Thoracic aorta (tissue), 2 donors: ENCODE results near the gene FOXO3. TPM values are rescaled to one million over a fixed set of nuclear protein-coding genes. Genes with fewer than 3 reads are reported as not detected.
A peak's percentile ranks its signal among the peaks of the same experiment; 100 is the strongest.

ENCODE experiments used
- ATAC-seq: fragments of 150-250 bp; one replicate; pipeline ENCODE4 v1.8.0; 2017; ENCODE audit warnings: low read depth; ENCODE audit not compliant: insufficient number of reproducible peaks, low FRiP score
- DNase-seq: peaks from one replicate; pipeline ENCODE4 v3.0.0-alpha.2; 2020; ENCODE audit warnings: low spot score
- H3K27ac ChIP-seq, 2 donors: fragments of 200-600 bp; sonication (generic); 1 replicate in 1 of 2; 2 replicates in 1 of 2; pipeline ENCODE4 v1.5.1; 2016; ENCODE audit warnings: mild to moderate bottlenecking in 2 of 2, moderate library complexity in 2 of 2
- H3K27me3 ChIP-seq: fragments of 200-600 bp; sonication (generic); replicated peaks from 2 replicates; pipeline ENCODE4 v1.6.0; 2016; ENCODE audit warnings: mild to moderate bottlenecking; ENCODE audit not compliant: insufficient read depth
- H3K36me3 ChIP-seq: fragments of 200-600 bp; sonication (generic); one replicate; pipeline ENCODE4 v1.5.1; 2016
- H3K4me1 ChIP-seq, 2 donors: fragments of 200-600 bp; sonication (generic); 1 replicate in 1 of 2; 2 replicates in 1 of 2; pipeline versions ENCODE4 v1.5.1 to v1.6.0; 2016; ENCODE audit warnings: low read depth in 2 of 2, mild to moderate bottlenecking in 1 of 2; ENCODE audit not compliant: control insufficient read depth in 1 of 2
- H3K4me3 ChIP-seq: fragments of 200-600 bp; sonication (generic); 2 replicates; pipeline ENCODE4 v1.5.1; 2016; ENCODE audit warnings: mild to moderate bottlenecking
- H3K9me3 ChIP-seq: fragments of 200-600 bp; sonication (generic); 2 replicates; pipeline ENCODE4 v1.5.1; 2016
- total RNA-seq, 2 donors: library from RNA; depleted of rRNA; stranded (reverse); fragments of >200 nt; gene quantifications; one replicate each; pipeline versions ENCODE4 v1.1.0 to v1.2.3, GENCODE V29; 2016
- TF ChIP-seq, protein P1 (sequence below): fragments of 200-600 bp; sonication (generic); IDR thresholded peaks from one replicate; pipeline ENCODE4 v1.5.1; 2019; ENCODE audit warnings: antibody characterized with exemption

Gene FOXO3
- total RNA-seq, 2 donors from 2014 or later: 106 to 149 TPM

GRCh38 chr6:108592371-108593337 lies 31.9 kb downstream of the FOXO3 start:
- Histone ChIP-seq H3K4me1 (peaks cover 93 to 100% of the 10 kb centered on the region in 2 donors), H3K27ac (peak overlapping the region; percentile 89 to 90), H3K36me3 (no peaks in the 10 kb centered on the region), H3K9me3 (no peaks in the 10 kb centered on the region), H3K27me3 (no peaks in the 10 kb centered on the region), H3K4me3 (peak overlapping the region; percentile 28)
- TF ChIP-seq, protein P1, sequence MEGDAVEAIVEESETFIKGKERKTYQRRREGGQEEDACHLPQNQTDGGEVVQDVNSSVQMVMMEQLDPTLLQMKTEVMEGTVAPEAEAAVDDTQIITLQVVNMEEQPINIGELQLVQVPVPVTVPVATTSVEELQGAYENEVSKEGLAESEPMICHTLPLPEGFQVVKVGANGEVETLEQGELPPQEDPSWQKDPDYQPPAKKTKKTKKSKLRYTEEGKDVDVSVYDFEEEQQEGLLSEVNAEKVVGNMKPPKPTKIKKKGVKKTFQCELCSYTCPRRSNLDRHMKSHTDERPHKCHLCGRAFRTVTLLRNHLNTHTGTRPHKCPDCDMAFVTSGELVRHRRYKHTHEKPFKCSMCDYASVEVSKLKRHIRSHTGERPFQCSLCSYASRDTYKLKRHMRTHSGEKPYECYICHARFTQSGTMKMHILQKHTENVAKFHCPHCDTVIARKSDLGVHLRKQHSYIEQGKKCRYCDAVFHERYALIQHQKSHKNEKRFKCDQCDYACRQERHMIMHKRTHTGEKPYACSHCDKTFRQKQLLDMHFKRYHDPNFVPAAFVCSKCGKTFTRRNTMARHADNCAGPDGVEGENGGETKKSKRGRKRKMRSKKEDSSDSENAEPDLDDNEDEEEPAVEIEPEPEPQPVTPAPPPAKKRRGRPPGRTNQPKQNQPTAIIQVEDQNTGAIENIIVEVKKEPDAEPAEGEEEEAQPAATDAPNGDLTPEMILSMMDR: no peak
- ATAC-seq (peak; percentile 19), DNase-seq (no peak)

DNA sequence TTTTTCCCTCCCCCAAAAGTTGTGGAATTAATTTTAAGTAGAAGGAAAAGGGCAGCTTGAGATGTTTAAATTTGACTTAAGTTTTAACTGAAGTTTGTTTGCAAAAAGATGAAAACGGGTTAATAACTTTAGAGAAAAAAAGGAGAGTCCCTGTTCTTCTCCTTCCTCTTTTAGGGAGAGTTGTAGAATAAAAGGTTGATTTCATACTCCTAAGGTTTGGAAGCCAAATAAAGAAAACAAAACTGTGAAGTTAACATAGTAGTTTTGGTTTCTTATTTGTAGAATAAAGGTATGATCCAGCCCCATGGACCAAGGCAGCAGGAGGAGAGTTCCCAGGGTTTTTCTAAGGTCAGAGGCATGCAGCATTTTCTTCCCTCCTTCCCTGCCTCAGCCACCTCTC lies 33.4 kb downstream of the FOXO3 start:
- no peak for ATAC-seq
- Histone ChIP-seq H3K9me3 (no peaks in the 10 kb centered on the region), H3K27me3 (no peaks in the 10 kb centered on the region), H3K36me3 (no peaks in the 10 kb centered on the region), H3K4me3 (no peak overlapping the region), H3K4me1 (peaks cover 93 to 100% of the 10 kb centered on the region in 2 donors), H3K27ac (peak overlapping the region; percentile 89 to 90)
- no peak for DNase-seq
- TF ChIP-seq, protein P1: no peak

DNA sequence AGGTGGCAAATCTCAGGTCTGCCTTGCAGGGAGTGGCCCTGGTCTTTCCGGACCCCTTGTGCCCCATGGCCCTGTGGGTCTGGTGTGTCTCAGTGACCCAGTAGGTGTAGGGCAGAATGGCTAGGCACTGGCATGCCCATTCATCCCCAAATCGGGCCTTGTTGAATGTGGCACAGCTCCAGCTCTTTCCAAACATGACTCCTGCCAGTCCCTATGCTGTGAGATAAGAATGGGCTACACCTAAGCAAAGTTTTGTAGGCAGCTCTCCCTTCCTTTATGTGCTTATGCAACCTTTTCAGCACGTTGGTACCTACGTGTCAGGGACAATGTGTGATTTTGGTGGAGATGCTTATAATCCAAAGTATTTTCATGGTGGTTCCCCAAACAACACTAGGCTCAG lies 33.9 kb downstream of the FOXO3 start:
- TF ChIP-seq, protein P1: no peak
- H3K4me3 ChIP-seq: no peak overlapping the region
- no peaks in the 10 kb centered on the region for H3K36me3 ChIP-seq
- ATAC-seq: no peak
- H3K27me3 ChIP-seq: no peaks in the 10 kb centered on the region
- H3K9me3 ChIP-seq: no peaks in the 10 kb centered on the region
- DNase-seq: peak; percentile 30
- H3K4me1 ChIP-seq: peaks cover 95 to 100% of the 10 kb centered on the region in 2 donors
- peak overlapping the region; percentile 89 to 90 for H3K27ac ChIP-seq

DNA sequence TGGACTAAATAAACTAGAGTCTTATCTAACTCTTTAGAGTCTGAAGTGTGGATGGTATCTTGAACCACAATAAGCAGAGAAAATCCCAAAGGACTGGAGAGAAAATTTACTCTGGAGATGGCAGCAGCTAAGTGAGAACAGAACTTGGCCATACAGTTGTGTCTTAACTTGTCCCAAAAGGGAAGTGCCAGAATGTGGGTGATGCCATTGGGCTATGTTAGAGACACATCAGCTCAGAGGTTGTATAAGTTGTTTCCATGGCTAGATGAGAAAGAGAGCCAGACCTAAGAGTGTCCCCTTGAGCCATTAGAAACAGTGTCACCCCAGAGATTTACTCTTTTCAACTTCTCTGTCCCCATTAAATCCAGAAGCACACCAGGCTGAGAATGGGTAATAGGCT lies 36.2 kb downstream of the FOXO3 start:
- DNase-seq (no peak), ATAC-seq (no peak)
- TF ChIP-seq, protein P1: no peak
- peaks cover 75 to 87% of the 10 kb centered on the region in 2 donors for H3K4me1 ChIP-seq
- no peak overlapping the region for H3K4me3 ChIP-seq
- peak overlapping the region; percentile 34 to 63 for H3K27ac ChIP-seq
- H3K27me3 ChIP-seq: no peaks in the 10 kb centered on the region
- no peaks in the 10 kb centered on the region for H3K9me3 ChIP-seq
- H3K36me3 ChIP-seq: no peaks in the 10 kb centered on the region

DNA sequence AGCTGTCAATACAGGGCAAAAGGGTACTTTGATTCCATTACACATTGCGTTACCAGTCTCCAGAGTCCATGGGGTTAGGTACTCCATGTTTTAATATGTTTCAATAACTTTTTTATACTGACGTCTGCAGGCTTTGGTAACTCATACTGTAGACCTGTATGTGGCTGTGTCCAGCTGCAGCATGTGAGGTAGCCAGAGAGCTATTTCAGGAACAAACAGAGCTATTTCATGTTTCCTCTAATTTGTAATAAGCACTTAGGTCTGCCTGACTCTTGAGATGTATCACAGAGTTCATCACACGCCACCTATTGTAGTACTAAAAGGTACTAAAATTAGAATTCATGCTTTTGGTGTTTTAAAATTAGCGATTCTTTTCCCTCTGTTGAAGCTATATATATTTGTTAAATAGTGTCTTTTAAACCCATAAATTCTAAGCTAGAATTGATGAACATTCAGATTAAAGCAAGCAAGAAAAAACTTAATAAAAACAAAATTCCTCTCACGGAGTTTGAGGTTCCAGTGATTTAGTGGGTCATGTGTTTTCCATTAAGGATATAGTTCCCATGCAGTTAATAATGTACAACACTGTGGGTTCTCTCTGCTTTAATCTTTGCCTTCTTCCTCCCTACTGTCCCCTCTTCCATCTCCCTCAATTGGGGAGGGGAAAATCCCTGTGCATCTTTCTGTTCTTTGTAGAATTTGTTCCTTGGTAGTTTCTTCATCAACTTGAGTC lies 37.0 kb downstream of the FOXO3 start:
- Histone ChIP-seq H3K36me3 (no peaks in the 10 kb centered on the region), H3K27me3 (no peaks in the 10 kb centered on the region), H3K4me3 (no peak overlapping the region), H3K27ac (peak overlapping the region; percentile 54 to 63), H3K4me1 (peaks cover 74 to 80% of the 10 kb centered on the region in 2 donors), H3K9me3 (no peaks in the 10 kb centered on the region)
- TF ChIP-seq, protein P1: no peak
- DNase-seq (no peak), ATAC-seq (no peak)
